T-helper 9 cell (primary cell): Measurements from ENCODE around the gene PTCD1.
"Not testable (repeated sequence)": the region's sequence is repeated elsewhere in the genome, so short reads cannot be mapped to it uniquely, and the experiment has no call there.

Experiments used
- DNase-seq: peaks from one replicate; pipeline ENCODE4 v3.0.0-alpha.2; 2020

Gene PTCD1

GRCh38 chr7:99387239-99387635 is 51.4 kb downstream of the PTCD1 start:
- DNase-seq, result not testable (repeated sequence)

DNA sequence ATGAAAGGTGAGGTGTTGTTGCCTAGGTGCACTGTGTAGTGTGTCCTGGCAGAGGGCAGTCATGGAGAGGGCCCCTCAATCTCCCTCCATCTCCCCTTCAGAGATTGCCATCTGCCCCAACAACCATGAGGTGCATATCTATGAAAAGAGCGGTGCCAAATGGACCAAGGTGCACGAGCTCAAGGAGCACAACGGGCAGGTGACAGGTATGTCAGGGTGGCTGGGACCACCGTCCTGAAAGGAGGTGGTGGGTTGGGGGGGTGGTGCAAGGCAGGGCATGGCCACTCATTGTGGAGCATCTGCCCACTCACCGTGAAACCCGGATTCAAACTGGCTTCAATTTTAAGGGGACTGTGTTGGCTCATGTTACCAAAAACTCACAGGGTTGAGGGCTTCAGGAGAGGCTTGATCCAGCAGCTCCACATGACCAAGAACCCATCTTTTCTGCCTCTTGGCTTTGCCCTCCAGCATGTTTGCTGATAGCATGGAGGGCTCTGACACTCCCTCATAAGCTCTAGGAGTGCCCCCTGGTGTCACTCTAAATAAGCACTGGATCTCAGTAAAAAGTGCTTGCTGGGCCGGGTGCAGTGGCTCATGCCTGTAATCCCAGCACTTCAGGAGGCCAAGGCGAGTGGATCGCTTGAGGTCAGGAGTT is 51.9 kb downstream of the PTCD1 start:
- DNase-seq, result no peak

DNA sequence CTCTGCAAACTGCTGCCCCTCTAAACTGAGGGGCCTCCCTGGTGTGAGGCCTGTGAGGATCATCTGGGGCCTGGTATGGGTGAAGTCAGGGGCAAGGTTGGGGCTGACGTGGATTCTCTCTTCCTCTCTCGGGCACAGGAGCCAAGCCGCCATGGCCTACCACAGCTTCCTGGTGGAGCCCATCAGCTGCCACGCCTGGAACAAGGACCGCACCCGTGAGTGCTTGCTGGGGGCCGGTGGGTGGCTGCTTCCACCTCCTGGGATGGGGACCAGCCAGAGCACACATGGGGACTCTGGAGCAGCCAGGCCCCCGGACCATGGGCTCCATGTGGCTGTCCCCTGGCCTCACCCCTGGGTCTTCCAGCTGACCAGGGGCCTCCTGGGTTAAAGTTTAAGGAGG is 53.0 kb downstream of the PTCD1 start:
- DNase-seq, result no peak

DNA sequence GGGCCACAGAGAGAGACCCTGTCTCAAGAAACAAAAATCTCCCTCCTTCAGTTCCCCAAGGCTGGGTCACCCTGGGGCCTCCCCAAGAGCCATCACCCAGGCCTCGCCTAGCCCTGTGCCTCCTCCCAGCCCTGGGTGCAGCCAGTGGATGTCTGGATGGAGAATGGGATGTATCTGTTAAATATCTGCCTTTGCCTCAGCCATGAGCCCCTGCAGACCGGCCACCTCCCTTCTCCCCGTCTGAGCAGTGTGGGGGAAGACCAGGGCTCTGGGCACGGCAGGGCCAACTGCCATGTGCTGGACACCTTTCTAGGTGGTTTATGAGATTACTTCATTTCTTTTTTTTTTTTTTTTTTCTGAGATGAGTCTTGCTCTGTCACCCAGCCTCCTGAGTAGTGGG is 54.1 kb downstream of the PTCD1 start:
- DNase-seq, result no peak

- no peak for DNase-seq
Observed at GRCh38 chr7:99383791-99384370, 54.7 kb downstream of the PTCD1 start.

DNA sequence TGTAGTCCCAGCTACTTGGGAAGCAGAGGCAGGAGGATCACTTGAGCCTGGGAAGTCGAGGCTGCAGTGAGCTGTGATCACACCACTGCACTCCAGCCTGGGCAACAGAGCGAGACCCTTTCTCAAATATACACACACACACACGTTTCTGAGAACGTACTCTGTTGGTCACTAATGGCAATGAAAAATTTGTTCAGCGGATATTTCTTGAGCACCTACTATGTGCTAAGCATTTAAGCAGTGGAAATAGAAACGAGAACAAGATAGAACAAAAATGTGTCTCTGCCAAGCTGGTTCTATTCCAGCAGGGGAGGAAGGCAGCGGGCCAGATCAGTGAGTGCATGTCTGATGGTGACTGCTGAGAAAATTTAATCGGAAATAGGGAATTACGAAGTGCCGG is 55.4 kb downstream of the PTCD1 start:
- no peak for DNase-seq

GRCh38 chr7:99381664-99382075 is 56.9 kb downstream of the PTCD1 start:
- DNase-seq, result no peak

DNA sequence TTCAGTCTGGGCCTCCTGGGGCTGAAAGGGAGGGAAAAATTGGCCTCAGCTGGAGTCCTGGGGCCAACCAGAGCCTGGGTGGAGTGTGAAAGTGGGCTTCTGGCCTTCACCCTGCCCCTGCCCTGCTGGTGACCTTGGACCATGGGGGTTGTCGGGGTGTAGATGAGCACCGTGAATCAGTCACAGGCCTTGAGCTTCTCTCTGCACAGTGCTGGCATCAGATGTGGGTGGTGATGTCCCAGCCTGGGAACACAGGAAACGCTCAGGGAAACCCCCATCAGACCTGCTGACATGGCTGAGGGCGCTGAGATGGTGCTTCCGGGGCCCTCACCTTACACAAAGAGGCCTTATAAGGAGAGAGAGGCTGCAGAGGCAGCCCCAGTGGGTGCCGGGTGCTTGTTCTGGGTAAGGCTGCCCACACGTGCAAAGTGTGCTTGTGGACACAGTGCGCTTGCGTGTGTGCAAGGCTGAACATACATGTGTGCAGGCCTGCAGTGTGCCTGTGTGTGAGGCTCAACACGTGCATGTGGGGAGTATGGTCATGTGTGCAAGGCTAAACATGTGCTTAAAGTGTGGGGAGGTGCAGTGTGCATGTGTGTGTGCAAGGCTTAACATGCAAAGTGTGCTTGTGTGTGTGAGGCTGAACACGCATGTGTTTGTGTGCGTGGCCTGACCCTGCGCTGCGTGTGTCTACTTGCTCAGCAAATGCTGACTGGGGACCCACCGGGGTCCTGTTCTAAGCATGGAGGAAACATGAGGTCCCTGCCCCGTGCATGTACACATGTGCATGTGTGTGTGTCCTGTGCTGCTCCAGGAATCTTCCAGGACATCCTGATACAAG is 57.6 kb downstream of the PTCD1 start:
- peak; percentile 84 for DNase-seq

DNA sequence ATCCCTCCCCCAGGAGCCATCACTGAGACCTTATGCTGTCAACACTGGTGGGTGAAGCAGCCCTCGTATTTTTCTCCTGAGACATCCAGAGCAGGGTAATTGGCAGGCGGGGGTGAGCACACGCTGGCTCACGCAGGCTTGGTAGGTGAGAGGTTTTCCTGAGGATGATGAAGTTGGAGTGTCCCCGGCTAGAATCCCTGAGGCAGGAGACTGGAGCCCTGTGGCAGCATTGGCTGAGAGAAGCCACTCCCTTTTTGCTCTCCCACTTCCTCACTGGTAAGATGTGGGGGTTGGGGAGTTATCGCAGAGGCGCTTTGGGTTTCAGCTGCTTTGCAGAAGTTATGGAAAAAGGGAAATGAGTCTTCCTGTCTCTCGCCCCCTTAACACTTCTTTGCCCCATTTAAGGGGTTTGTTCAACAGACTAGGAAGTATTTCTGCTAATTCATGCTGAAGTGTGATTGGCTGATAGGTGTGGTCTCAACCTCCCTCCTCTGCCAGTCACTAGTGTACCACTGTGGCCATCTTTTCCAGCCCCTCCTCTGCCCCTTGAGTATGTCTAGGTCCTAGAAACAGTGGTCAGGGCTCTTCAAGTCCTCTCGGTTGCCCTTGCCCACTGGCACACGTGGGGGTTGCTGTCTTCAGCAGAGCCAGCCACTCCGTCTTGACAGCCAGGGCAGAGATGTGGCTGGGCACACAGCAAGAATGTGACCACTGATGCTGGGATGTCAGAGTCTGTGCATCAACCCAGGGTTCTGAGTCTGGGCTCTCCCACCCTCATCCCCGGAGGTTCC is 58.4 kb downstream of the PTCD1 start:
- no peak for DNase-seq

- not testable (repeated sequence) for DNase-seq
Observed at GRCh38 chr7:99379693-99380031, 58.9 kb downstream of the PTCD1 start.

- DNase-seq, result peak; percentile 55
Observed at GRCh38 chr7:99379043-99379577, 59.5 kb downstream of the PTCD1 start.

DNA sequence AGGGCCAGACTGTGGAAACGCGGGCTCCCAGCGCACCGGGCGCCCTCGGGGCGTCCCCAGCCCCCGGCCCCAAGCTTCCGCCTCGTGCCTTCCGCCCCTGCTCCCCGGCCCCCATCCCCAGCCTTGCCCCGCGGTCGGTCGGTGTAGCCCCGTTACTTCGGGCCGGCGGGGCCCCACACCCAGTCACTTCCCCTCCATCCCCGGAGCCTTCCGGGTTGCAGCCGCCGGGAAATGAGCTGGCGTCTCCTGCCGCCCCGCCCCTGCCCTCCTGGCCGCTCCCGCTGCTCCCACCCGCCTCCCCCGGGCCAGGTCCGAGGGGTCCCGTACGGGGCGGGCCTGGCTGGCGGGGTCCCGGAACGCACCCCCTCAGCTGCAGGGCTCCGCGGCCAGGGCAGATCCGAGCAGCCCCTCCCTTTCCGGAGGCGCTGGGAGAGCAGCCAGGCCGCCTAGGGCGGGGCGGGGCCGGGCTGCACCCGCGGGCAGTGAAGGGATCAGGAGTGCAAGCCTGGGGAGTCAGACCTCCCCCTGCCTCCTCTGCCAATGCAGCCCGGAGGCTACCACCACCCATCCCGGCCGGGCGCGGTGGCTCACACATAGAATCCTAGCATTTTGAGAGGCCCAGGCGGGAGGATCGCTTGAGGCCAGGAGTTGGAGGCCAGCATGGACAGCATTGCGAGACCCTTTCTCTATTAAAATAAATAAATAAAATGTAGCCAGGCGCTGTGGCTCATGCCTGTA is 63.4 kb downstream of the PTCD1 start:
- peak; percentile 55 for DNase-seq

DNA sequence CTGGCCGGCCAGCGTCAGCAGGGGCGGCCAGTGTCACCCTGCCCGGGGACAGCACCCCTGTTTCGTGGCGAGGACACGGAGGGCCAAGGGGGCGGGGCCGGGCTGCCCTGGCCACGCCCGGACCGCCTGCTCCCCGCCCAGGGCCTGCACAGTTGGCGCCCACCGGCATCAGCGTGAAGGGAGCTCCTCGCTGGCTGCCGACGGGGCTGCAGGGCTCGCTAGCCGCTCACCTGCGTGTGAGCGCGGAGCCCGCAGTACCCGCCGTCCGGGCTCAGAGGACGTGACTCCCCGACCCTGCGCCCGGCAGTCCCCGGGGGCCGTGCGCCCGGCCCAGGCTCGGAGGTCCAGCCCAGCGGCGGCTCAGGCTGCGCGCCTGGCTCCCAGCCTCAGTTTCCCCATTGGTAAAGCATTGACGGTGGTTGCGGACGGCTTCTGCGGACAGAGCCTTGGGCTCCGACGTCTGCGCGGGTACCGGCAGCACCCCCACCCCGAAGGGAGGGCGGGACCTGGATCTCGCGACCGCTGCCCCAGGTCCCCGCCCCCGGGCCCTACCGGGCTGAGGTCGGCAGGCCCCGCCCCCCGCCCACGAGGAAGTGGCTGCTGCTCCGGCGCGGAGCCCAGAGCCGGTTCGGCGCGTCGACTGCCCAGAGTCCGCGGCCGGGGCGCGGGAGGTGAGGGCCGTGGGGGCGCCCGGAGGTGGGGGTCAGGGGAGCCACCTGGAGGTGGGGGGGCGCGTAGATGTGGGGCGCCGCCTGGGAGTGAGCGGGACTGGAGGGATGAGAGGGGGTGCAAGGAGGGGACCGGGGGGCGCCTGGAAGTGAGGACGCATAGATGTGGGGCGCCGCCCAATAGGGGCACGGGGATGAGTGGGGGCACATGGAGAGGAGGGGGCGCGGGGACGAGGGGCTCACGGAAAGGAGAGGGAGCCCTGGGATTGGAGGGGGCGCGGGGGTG is 64.2 kb downstream of the PTCD1 start, which contains the start of gene ARPC1B:
Gene ARPC1B, plus strand, starts transcription at position 620 of the 954 bp plus-strand sequence. CDS start 10,985 bp downstream, outside the sequence.
- DNase-seq, result peak; percentile 79

DNA sequence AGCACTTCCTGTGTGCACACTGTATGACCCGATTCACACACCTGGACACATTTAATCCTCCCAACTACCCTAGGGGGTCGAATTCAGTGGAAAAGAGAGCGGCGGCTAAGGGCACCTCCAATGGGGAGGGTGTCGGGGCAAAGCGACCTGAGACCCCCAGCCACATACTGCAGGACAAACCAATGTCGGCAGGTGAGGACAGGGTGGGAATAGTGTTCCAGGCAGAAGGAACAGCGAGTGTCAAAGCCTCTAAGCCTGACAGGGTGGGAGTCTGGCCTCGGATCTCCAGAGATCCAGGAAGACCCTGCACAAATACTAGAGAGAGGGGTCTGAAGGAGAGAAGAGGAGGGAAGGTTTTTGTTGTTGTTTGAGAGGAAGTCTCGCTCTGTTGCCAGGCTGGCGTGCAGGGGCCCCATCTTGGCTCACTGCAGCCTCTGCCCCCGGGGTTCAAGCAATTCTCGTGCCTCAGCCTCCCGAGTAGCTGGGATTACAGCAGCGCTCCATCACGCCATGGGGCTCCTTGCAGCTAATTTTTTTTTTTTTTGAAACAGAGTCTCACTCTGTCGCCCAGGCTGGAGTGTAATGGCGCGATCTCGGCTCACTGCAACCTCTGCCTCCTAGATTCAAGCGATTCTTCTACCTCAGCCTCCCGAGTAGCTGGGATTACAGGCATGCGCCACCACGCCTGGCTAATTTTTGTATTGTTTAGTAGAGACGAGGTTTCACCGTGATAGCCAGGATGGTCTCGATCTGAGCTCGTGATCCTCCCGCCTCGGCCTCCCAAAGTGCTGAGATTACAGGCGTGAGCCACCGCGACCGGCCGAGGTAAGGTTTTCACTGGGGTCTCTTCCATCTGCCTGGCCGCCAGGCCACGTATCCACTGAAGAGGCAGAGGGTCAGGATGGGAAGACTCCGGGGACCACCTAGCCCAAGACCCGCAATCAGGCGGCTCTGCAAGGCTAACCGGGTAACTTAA is 65.2 kb downstream of the PTCD1 start:
- no peak for DNase-seq

GRCh38 chr7:99372275-99373090 is 66.1 kb downstream of the PTCD1 start:
- DNase-seq, result no peak

GRCh38 chr7:99371376-99371920 is 67.2 kb downstream of the PTCD1 start:
- no peak for DNase-seq

DNA sequence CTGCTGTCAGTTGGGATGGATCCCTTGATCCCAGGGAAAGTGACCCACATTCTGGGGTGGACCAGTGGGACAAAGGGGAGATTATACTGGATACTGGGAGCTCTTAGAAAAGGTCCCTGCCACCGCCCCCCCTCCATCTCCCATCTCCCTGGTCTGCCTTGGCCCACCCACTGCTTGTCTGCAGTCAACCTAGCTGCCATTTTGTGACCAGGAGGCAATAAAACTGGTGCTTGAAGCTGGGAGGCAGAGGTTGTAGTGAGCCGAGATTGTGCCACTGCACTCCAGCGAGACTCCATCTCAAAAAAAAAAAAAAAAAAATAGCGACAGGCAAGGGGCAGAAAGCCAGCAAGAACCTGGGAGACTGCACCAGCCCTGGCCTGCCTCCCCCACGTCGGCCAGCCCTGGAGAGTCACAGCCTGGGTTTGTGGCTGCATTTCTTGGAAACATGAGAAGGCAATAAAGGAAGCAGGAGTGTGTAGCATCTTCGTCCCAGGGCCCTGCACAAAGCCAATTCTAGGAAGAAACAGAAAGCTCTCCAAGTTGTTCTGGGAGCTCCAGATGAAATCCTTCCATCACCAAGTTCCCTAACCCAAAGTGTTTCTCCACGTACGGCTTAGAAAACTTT is 68.7 kb downstream of the PTCD1 start:
- no peak for DNase-seq
